ENCODE data around the gene DHFR2.

The DHFR2 gene

GRCh38 chr3:94095111-94095510, 32.4 kb upstream of the DHFR2 start:
- ATAC-seq = no peak
- TF ChIP-seq TSHZ2 (CRISPR knock-in tag; IDR thresholded peaks at IDR 0.05) = no peak
- no peak for TF ChIP-seq RARB (CRISPR knock-in tag; IDR thresholded peaks at IDR 0.05)
- TF ChIP-seq SNAI2 (CRISPR knock-in tag; IDR thresholded peaks at IDR 0.05) = no peak
- TF ChIP-seq BACH2 (CRISPR knock-in tag; IDR thresholded peaks at IDR 0.05; ENCODE audit: borderline replicate concordance) = no peak
- TF ChIP-seq ZFP30 (CRISPR knock-in tag; IDR thresholded peaks at IDR 0.05) = no peak
- no peak for TF ChIP-seq GLIS3 (CRISPR knock-in tag; IDR thresholded peaks at IDR 0.05)
- TF ChIP-seq ZFP3 (CRISPR knock-in tag; IDR thresholded peaks at IDR 0.05) = no peak
- no peak for TF ChIP-seq ZNF70 (CRISPR knock-in tag; IDR thresholded peaks at IDR 0.05)
- no peak for TF ChIP-seq PPARA (CRISPR knock-in tag; IDR thresholded peaks at IDR 0.05; ENCODE audit: borderline replicate concordance)
- no peak for TF ChIP-seq TOX (CRISPR knock-in tag; IDR thresholded peaks at IDR 0.05; ENCODE audit: borderline replicate concordance)
- TF ChIP-seq ESRRG (CRISPR knock-in tag; IDR thresholded peaks at IDR 0.05) = no peak
- no peak for TF ChIP-seq ZNF565 (CRISPR knock-in tag; conservative IDR thresholded peaks at IDR 0.05; ENCODE audit: low read depth)
- no peak for TF ChIP-seq ARNTL (CRISPR knock-in tag; IDR thresholded peaks at IDR 0.05; ENCODE audit: borderline replicate concordance, low read depth)
- TF ChIP-seq POU6F1 (CRISPR knock-in tag; IDR thresholded peaks at IDR 0.05; ENCODE audit: borderline replicate concordance, low read depth) = no peak
- TF ChIP-seq TCF4 (CRISPR knock-in tag; IDR thresholded peaks at IDR 0.05; ENCODE audit: borderline replicate concordance) = no peak
- TF ChIP-seq ZNF8 (CRISPR knock-in tag; IDR thresholded peaks at IDR 0.05) = no peak
- no peak for TF ChIP-seq CSDC2 (CRISPR knock-in tag; IDR thresholded peaks at IDR 0.05)
- no peak for TF ChIP-seq CREB5 (CRISPR knock-in tag; IDR thresholded peaks at IDR 0.05; ENCODE audit: low read depth)

GRCh38 chr3:94093151-94093550, 30.4 kb upstream of the DHFR2 start:
- TF ChIP-seq CREB5 (CRISPR knock-in tag; IDR thresholded peaks at IDR 0.05; ENCODE audit: low read depth) (no peak), PATZ1 (CRISPR knock-in tag; IDR thresholded peaks at IDR 0.05; ENCODE audit: borderline replicate concordance) (no peak), OSR1 (CRISPR knock-in tag; IDR thresholded peaks at IDR 0.05) (no peak), TCF4 (CRISPR knock-in tag; IDR thresholded peaks at IDR 0.05; ENCODE audit: borderline replicate concordance) (no peak), ZFP3 (CRISPR knock-in tag; IDR thresholded peaks at IDR 0.05) (no peak), CSDC2 (CRISPR knock-in tag; IDR thresholded peaks at IDR 0.05) (no peak), ZNF8 (CRISPR knock-in tag; IDR thresholded peaks at IDR 0.05) (no peak), ESRRG (CRISPR knock-in tag; IDR thresholded peaks at IDR 0.05) (no peak), CSRNP3 (CRISPR knock-in tag; IDR thresholded peaks at IDR 0.05) (no peak), ISL1 (CRISPR knock-in tag; IDR thresholded peaks at IDR 0.05) (no peak), ARNTL (CRISPR knock-in tag; IDR thresholded peaks at IDR 0.05; ENCODE audit: borderline replicate concordance, low read depth) (no peak)
- ATAC-seq = no peak
